SJSA1 (cell line): Measurements from ENCODE around the gene CELF5. TPM values are rescaled to one million over a fixed set of nuclear protein-coding genes. Genes with fewer than 3 reads are reported as not detected.

Experiments used
- DNase-seq, 2 experiments: peaks; one replicate each; pipeline ENCODE4 v3.0.0-alpha.2; 2015 to 2020; ENCODE audit warnings: low spot score in 2 of 2, low read depth in 1 of 2
- H3K27ac ChIP-seq: fragments of 250-450 bp; sonication (Bioruptor Pico); 2 replicates; pipeline ENCODE4 v1.5.1; 2020; ENCODE audit warnings: mild to moderate bottlenecking, moderate library complexity
- H3K27me3 ChIP-seq: fragments of 250-450 bp; sonication (Bioruptor Pico); replicated peaks from 2 replicates; pipeline ENCODE4 v1.5.1; 2020; ENCODE audit warnings: mild to moderate bottlenecking, moderate library complexity
- H3K36me3 ChIP-seq: fragments of 250-450 bp; sonication (Bioruptor Pico); 2 replicates; pipeline ENCODE4 v1.5.1; 2020; ENCODE audit warnings: mild to moderate bottlenecking
- H3K4me1 ChIP-seq: fragments of 250-450 bp; sonication (Bioruptor Pico); replicated peaks from 2 replicates; pipeline ENCODE4 v1.6.1; 2021; ENCODE audit warnings: mild to moderate bottlenecking
- H3K4me3 ChIP-seq: fragments of 250-450 bp; sonication (Bioruptor Pico); 2 replicates; pipeline ENCODE4 v1.5.1; 2020; ENCODE audit warnings: mild to moderate bottlenecking
- H3K9me3 ChIP-seq: fragments of 250-450 bp; sonication (Bioruptor Pico); replicated peaks from 2 replicates; pipeline ENCODE4 v1.5.1; 2020; ENCODE audit warnings: mild to moderate bottlenecking
- total RNA-seq: library from RNA; depleted of rRNA; stranded (reverse); fragments of >200 nt; shearing (Covaris generic); gene quantifications from 2 replicates; pipeline ENCODE4 v1.2.3, GENCODE V29; 2014

CELF5 gene
- total RNA-seq, 1 experiment from 2014 or later: not detected

GRCh38 chr19:3251229-3251628, 26.8 kb downstream of the CELF5 start:
- no peak for DNase-seq
- Histone ChIP-seq H3K4me1 (no peaks in the 10 kb centered on the region), H3K36me3 (no peaks in the 10 kb centered on the region), H3K4me3 (no peak overlapping the region), H3K27ac (no peak overlapping the region), H3K27me3 (no peaks in the 10 kb centered on the region), H3K9me3 (peaks cover 3% of the 10 kb centered on the region; the same call in 1 of the 2 replicates)

GRCh38 chr19:3252650-3253049, 28.2 kb downstream of the CELF5 start:
- no peak overlapping the region for H3K4me3 ChIP-seq
- H3K36me3 ChIP-seq: no peaks in the 10 kb centered on the region
- no peaks in the 10 kb centered on the region for H3K4me1 ChIP-seq

GRCh38 chr19:3253270-3253669, 28.8 kb downstream of the CELF5 start:
- no peak overlapping the region for H3K4me3 ChIP-seq
- H3K9me3 ChIP-seq: peaks cover 3% of the 10 kb centered on the region; the same call in 1 of the 2 replicates
- H3K27ac ChIP-seq: no peak overlapping the region
- H3K36me3 ChIP-seq: no peaks in the 10 kb centered on the region
- no peaks in the 10 kb centered on the region for H3K4me1 ChIP-seq
- DNase-seq: no peak
- no peaks in the 10 kb centered on the region for H3K27me3 ChIP-seq

More at GRCh38 chr19:3252650-3253049, 28.2 kb downstream of the CELF5 start:
- no peak for DNase-seq
- Histone ChIP-seq H3K9me3 (peaks cover 3% of the 10 kb centered on the region; the same call in 1 of the 2 replicates), H3K27me3 (no peaks in the 10 kb centered on the region), H3K27ac (no peak overlapping the region)

GRCh38 chr19:3254520-3254919, 30.1 kb downstream of the CELF5 start:
- H3K4me3 ChIP-seq: no peak overlapping the region
- no peaks in the 10 kb centered on the region for H3K36me3 ChIP-seq
- H3K9me3 ChIP-seq: peaks cover 3% of the 10 kb centered on the region; the same call in 1 of the 2 replicates
- no peaks in the 10 kb centered on the region for H3K4me1 ChIP-seq
- DNase-seq: no peak
- no peaks in the 10 kb centered on the region for H3K27me3 ChIP-seq
- H3K27ac ChIP-seq: no peak overlapping the region

GRCh38 chr19:3257071-3257470, 32.6 kb downstream of the CELF5 start:
- Histone ChIP-seq H3K27ac (no peak overlapping the region), H3K4me3 (no peak overlapping the region), H3K27me3 (no peaks in the 10 kb centered on the region), H3K4me1 (no peaks in the 10 kb centered on the region), H3K9me3 (no peaks in the 10 kb centered on the region; the same call in 1 of the 2 replicates), H3K36me3 (no peaks in the 10 kb centered on the region)
- no peak for DNase-seq

- H3K4me3 ChIP-seq: no peak overlapping the region
- H3K27me3 ChIP-seq: peaks cover 21% of the 10 kb centered on the region
These were observed 37.9 kb downstream of the CELF5 start for GRCh38 chr19:3262362-3262761.

GRCh38 chr19:3263866-3264265, 39.4 kb downstream of the CELF5 start:
- Histone ChIP-seq H3K4me3 (no peak overlapping the region), H3K27me3 (peaks cover 27% of the 10 kb centered on the region), H3K27ac (no peak overlapping the region), H3K4me1 (peaks cover 10% of the 10 kb centered on the region), H3K9me3 (no peaks in the 10 kb centered on the region), H3K36me3 (no peaks in the 10 kb centered on the region)
- DNase-seq: no peak

More at GRCh38 chr19:3262362-3262761, 37.9 kb downstream of the CELF5 start:
- H3K27ac ChIP-seq: no peak overlapping the region
- no peaks in the 10 kb centered on the region for H3K36me3 ChIP-seq
- no peak for DNase-seq
- H3K4me1 ChIP-seq: peaks cover 9% of the 10 kb centered on the region
- H3K9me3 ChIP-seq: no peaks in the 10 kb centered on the region

- H3K4me1 ChIP-seq: peaks cover 10% of the 10 kb centered on the region
- no peak for DNase-seq
- H3K27me3 ChIP-seq: peaks cover 41% of the 10 kb centered on the region
- H3K36me3 ChIP-seq: no peaks in the 10 kb centered on the region
- no peak overlapping the region for H3K4me3 ChIP-seq
- H3K27ac ChIP-seq: no peak overlapping the region
- H3K9me3 ChIP-seq: no peaks in the 10 kb centered on the region
These were observed 41.0 kb downstream of the CELF5 start for GRCh38 chr19:3265432-3265831.

GRCh38 chr19:3266092-3266693, 41.7 kb downstream of the CELF5 start:
- H3K36me3 ChIP-seq: no peaks in the 10 kb centered on the region
- H3K4me3 ChIP-seq: no peak overlapping the region
- no peaks in the 10 kb centered on the region for H3K9me3 ChIP-seq
- H3K4me1 ChIP-seq: peaks cover 10% of the 10 kb centered on the region
- DNase-seq: no peak
- H3K27ac ChIP-seq: no peak overlapping the region
- H3K27me3 ChIP-seq: peaks cover 44% of the 10 kb centered on the region

- peaks cover 10% of the 10 kb centered on the region for H3K4me1 ChIP-seq
- H3K9me3 ChIP-seq: no peaks in the 10 kb centered on the region
- peaks cover 52% of the 10 kb centered on the region for H3K27me3 ChIP-seq
- peak in 1 of 2 experiments; percentile 28 for DNase-seq
- no peaks in the 10 kb centered on the region for H3K36me3 ChIP-seq
- H3K4me3 ChIP-seq: no peak overlapping the region
- H3K27ac ChIP-seq: no peak overlapping the region
These were observed 42.5 kb downstream of the CELF5 start for GRCh38 chr19:3266792-3267514.

GRCh38 chr19:3268326-3268725, 43.9 kb downstream of the CELF5 start:
- Histone ChIP-seq H3K4me3 (no peak overlapping the region), H3K9me3 (no peaks in the 10 kb centered on the region), H3K4me1 (peaks cover 10% of the 10 kb centered on the region), H3K27me3 (peaks cover 61% of the 10 kb centered on the region), H3K27ac (no peak overlapping the region), H3K36me3 (no peaks in the 10 kb centered on the region)
- DNase-seq: no peak

- Histone ChIP-seq H3K27me3 (peaks cover 61% of the 10 kb centered on the region), H3K4me1 (peaks cover 10% of the 10 kb centered on the region), H3K36me3 (no peaks in the 10 kb centered on the region), H3K4me3 (no peak overlapping the region), H3K27ac (no peak overlapping the region), H3K9me3 (no peaks in the 10 kb centered on the region)
- no peak for DNase-seq
These were observed 44.3 kb downstream of the CELF5 start for GRCh38 chr19:3268763-3269162.

GRCh38 chr19:3269916-3270671, 45.6 kb downstream of the CELF5 start:
- H3K9me3 ChIP-seq: no peaks in the 10 kb centered on the region
- peaks cover 61% of the 10 kb centered on the region for H3K27me3 ChIP-seq
- peaks cover 12% of the 10 kb centered on the region for H3K4me1 ChIP-seq
- H3K4me3 ChIP-seq: no peak overlapping the region
- DNase-seq: no peak
- H3K36me3 ChIP-seq: no peaks in the 10 kb centered on the region
- no peak overlapping the region for H3K27ac ChIP-seq

- H3K4me1 ChIP-seq: peaks cover 18% of the 10 kb centered on the region
- no peak overlapping the region for H3K4me3 ChIP-seq
- no peak overlapping the region for H3K27ac ChIP-seq
- H3K9me3 ChIP-seq: no peaks in the 10 kb centered on the region
- peak in 1 of 2 experiments; percentile 62 for DNase-seq
- H3K27me3 ChIP-seq: peaks cover 55% of the 10 kb centered on the region
- no peaks in the 10 kb centered on the region for H3K36me3 ChIP-seq
These were observed 46.4 kb downstream of the CELF5 start for GRCh38 chr19:3270902-3271301.
